Measurements from ENCODE around the gene TRIM47. TPM values are rescaled to one million over a fixed set of nuclear protein-coding genes. Genes with fewer than 3 reads are reported as not detected.
A peak's percentile ranks its signal among the peaks of the same experiment; 100 is the strongest.

The TRIM47 gene
- total RNA-seq, 1 donor from 2014 or later, result 39.4 TPM

- intact Hi-C loops (cut with DNase I), result loop anchor here (5.0 kb wide), 1 partner anchor 35 kb away; no protein-coding TSS in a partner anchor
- ATAC-seq (peak; percentile 74), DNase-seq (ENCODE audit: missing footprints) (peak; percentile 82)
Observed at GRCh38 chr17:75827308-75828075, 50.9 kb downstream of the TRIM47 start.

DNA sequence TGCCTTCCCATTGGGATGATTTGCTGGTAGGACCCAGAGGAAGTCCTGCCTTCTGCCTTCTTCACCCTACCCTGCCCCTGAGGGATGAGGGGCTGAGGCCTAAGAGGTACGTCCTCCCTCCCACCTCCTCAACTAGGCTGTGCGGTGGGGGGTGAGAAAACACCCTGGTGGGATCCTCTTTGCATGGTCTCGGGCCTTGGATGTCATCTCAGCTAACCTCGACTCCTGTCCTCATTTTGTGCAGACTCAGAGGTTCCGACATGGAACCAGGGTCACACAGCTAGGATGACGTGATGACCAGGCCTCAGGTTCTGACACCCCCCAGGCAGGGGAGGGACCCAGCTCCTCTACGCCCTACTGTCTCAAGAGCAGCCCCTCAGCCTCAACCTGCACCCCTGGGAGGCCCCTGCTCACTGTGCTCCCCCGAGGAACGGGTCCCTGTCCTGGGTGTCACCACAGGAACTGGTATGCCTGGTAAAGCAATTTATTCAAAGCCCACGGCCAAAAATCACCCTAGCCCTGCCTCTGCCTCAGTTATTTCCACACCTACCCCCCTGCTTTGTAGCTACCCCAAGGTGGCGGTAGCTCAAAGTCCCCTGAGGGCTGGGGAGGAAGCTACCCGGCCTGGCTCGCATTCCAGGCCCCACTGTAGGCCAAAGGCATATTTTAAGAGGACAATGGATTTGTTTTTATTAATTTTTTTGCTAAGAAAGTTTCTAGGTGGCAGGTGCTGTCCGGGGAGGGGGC lies 51.6 kb downstream of the TRIM47 start:
- no peak for ATAC-seq
- intact Hi-C loops (cut with DNase I), result loop anchor here (5.0 kb wide), 1 partner anchor 34 kb away; no protein-coding TSS in a partner anchor
- DNase-seq (ENCODE audit: missing footprints), result no peak

- intact Hi-C loops (cut with DNase I), result loop anchor here (5.0 kb wide), 1 partner anchor 34 kb away; no protein-coding TSS in a partner anchor
- DNase-seq (ENCODE audit: missing footprints) (no peak), ATAC-seq (no peak)
Observed at GRCh38 chr17:75825748-75826370, 52.5 kb downstream of the TRIM47 start.

DNA sequence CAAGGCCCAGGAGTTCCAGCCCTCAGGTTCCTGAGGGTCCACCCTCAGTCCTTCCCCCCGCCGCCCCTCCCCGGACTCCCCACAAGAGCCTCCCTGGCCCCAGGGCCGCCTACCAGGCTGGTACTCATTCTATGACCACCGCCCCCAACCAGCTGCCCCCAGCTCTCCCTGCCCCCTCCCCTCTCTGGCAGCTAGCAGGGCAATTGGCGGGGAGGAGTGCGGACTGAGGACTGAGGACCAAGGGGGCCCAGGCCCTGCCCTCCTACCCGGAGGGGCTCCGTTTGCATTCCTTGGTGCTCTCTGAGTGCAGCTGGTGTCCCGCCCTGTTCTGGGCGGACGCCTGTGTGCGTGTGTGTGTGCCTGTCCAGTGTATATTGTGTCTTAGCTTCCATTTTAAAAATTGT lies 53.2 kb downstream of the TRIM47 start:
- DNase-seq (ENCODE audit: missing footprints) (no peak), ATAC-seq (no peak)
- intact Hi-C loops (cut with DNase I), result loop anchor here (5.0 kb wide), 1 partner anchor 33 kb away; no protein-coding TSS in a partner anchor

GRCh38 chr17:75824666-75825065 lies 53.7 kb downstream of the TRIM47 start:
- intact Hi-C loops (cut with DNase I), result loop anchor here (5.0 kb wide), 1 partner anchor 32 kb away; no protein-coding TSS in a partner anchor
- no peak for DNase-seq (ENCODE audit: missing footprints)
- no peak for ATAC-seq

Other genes starting within 250 kb of the TRIM47 start
- gene SMIM5, start 245.1 kb downstream of the TRIM47 start, total RNA-seq, result 11.4 TPM
- gene RECQL5, start 211.4 kb downstream of the TRIM47 start, total RNA-seq, result 15.9 TPM
- 47.4 TPM for gene SAP30BP, start 211.2 kb downstream of the TRIM47 start, total RNA-seq
- 7.5 TPM for gene ITGB4, start 157.1 kb downstream of the TRIM47 start, total RNA-seq
- 23.8 TPM for gene GALK1, start 113.4 kb downstream of the TRIM47 start, total RNA-seq
- 16.0 TPM for gene UNK, start 93.8 kb downstream of the TRIM47 start, total RNA-seq
- gene UNC13D, start 34.2 kb downstream of the TRIM47 start, total RNA-seq, result 10.7 TPM
- gene WBP2, start 23.2 kb downstream of the TRIM47 start, total RNA-seq, result 151 TPM
- gene TRIM65, start 18.4 kb upstream of the TRIM47 start, total RNA-seq, result 11.3 TPM
- gene MRPL38, start 26.3 kb upstream of the TRIM47 start, total RNA-seq, result 115 TPM
- 3.5 TPM for gene FBF1, start 62.5 kb upstream of the TRIM47 start, total RNA-seq
- gene ACOX1, start 100.6 kb upstream of the TRIM47 start, total RNA-seq, result 80.9 TPM
- gene TEN1, start 100.7 kb upstream of the TRIM47 start, total RNA-seq, result 9.4 TPM
- gene CDK3, start 122.3 kb upstream of the TRIM47 start, total RNA-seq, result 2.2 TPM
- 0.11 TPM for gene EVPL, start 148.7 kb upstream of the TRIM47 start, total RNA-seq
- 60.1 TPM for gene SRP68, start 193.9 kb upstream of the TRIM47 start, total RNA-seq
- gene GALR2, start 196.2 kb upstream of the TRIM47 start, total RNA-seq, result not detected
- gene ZACN, start 200.6 kb upstream of the TRIM47 start, total RNA-seq, result not detected
- 70.9 TPM for gene EXOC7, start 225.2 kb upstream of the TRIM47 start, total RNA-seq

Measured in Right ventricle myocardium inferior (tissue), 1 donor.